T-helper 1 cell (primary cell): ENCODE data around the gene ZBED4.
A peak's percentile ranks its signal among the peaks of the same experiment; 100 is the strongest.

Source experiments
- DNase-seq, 5 donors: peaks; one replicate each; pipeline ENCODE4 v3.0.0-alpha.2; 2012 to 2020

ZBED4 gene

DNA sequence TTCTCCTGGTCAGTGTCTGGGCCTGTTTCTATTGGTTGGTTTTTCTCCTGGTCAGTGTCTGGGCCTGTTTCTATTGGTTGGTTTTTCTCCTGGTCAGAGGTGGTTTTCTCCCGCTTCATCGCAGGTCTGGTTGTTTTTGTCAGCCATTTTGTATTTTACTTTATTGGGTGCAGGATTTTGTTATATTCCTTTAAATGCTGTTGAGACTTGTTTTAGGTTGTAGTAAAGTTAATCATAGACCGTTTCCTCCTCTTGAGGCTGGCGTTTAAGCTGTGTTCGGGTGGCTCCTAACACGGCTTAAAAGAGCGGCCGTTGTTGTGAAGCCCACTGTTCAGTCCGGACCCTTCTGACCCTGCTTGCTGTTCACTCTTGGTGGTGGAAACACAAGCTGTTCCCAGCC lies 26.2 kb downstream of the ZBED4 start:
- DNase-seq, result no peak

DNA sequence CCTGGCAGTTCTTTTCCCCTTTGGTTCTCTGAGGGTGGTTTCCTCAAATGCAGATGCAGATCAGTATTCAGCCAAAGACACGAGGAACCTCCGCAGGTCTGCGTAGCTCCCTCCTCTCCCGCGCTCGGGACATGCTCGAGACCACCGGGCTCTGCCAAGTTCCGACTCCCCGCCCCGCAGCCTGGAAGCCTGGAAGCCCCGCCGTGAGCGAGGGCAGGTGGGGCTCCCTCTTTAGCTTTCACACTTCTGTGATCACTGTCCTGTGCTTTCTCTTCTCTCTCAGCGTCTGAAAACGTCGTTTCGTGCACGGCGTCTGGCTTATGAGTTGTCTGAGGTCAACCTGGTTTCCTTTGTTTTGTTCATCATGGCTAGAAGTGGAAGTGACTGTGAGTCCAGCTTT lies 26.6 kb downstream of the ZBED4 start:
- DNase-seq, result peak in 1 of 5 donors; percentile 34

DNA sequence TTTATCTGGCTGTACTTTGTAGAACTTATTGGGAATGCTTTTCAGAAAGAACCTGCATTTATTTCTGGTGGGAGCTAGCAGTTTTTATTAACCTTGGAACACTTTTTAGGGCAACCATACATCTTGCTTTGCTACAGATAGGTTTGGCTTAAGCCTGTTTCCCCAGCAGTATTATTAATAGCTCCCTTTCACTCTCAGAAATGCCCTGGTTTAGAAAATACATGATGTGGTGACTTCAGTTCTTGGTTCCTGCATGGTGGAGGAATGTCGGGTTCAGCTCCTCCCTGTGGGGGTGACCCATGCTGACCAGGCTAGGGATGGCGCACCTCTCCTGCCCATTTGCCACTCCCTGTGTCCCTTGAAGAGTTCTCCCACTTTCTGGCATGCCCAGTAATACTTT lies 28.2 kb downstream of the ZBED4 start:
- DNase-seq, result no peak

DNA sequence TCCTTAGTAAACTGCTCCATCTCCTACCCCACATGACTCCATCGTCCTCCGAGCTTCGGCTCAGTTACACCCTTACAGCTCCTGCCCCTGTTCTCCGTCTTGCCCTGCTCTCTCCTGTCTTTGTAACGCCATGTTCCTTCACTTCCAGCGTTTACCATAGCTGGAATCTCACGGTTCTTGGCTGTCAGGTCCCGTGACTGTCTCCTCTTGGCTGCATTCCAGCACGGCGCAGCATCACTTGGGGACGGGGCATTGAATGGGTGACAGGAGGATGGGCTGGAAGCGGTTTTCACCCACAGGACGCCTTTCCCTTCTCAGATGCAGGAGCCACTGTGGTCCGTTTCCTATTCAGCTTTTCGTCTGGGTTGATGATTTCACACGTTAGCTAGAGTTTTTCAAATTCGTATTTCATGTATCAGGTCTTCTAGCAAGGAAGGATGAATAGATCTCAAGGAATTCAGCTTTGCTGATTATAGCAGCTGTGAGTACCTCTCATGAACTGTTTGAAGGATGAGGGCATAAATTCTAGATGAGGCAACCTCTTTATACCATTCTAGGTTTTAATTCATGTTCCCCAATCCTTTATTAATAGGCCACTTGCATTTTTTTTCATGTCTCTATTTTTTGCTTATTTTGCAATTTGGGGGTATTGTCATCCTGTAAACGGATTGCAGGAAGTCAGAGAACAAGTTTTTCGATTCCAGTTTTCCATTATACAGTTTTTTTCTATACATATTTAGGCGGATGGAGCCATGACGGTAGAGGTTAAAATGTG lies 29.1 kb downstream of the ZBED4 start:
- DNase-seq, result no peak

DNA sequence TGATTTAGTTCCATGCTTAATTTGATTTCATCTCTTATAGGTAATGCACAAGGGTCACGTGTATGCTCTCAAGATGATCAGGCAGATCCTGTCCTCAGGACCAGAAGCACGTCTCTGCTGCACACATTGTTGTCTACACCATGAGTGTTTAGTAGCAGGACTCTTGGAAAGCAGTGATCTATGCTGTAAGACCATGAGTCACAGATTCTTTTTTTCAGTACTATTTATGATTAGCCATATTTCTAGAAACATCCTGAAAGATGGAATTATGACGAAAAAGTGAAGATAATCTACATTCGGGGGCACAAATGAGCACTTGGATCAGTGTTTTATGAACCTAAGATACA lies 29.6 kb downstream of the ZBED4 start:
- DNase-seq, result no peak

DNA sequence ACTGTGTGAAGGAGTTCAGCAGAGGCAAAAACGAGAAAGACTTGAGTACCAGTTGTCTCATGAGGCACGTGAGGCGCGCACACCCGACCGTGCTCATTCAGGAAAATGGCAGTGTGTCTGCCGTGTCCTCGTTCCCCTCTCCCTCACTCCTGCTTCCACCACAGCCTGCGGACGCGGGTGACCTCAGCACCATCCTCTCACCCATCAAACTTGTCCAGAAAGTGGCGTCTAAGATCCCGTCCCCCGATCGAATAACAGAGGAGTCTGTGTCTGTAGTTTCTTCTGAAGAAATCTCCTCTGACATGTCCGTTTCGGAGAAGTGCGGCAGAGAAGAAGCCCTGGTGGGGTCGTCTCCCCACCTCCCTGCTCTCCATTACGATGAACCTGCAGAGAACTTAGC lies 30.4 kb downstream of the ZBED4 start:
- no peak for DNase-seq

DNA sequence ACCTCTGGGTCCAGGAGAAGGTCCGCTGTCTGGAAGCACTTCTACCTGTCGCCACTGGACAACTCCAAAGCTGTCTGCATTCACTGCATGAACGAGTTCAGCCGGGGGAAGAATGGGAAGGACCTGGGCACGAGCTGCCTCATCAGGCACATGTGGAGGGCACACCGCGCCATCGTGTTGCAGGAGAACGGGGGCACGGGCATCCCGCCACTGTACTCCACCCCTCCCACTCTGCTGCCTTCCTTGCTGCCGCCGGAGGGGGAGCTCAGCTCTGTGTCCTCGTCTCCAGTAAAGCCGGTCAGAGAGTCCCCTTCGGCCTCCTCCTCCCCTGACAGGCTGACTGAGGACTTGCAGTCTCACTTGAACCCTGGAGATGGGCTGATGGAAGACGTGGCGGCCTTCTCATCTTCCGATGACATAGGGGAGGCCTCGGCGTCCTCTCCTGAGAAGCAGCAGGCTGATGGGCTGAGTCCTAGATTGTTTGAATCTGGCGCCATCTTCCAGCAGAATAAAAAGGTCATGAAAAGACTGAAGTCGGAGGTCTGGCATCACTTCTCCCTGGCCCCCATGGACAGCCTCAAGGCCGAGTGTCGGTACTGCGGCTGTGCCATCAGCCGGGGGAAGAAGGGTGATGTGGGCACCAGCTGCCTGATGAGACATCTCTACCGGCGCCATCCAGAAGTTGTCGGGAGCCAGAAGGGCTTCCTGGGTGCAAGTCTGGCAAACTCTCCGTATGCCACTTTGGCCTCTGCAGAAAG lies 31.0 kb downstream of the ZBED4 start:
- no peak for DNase-seq

DNA sequence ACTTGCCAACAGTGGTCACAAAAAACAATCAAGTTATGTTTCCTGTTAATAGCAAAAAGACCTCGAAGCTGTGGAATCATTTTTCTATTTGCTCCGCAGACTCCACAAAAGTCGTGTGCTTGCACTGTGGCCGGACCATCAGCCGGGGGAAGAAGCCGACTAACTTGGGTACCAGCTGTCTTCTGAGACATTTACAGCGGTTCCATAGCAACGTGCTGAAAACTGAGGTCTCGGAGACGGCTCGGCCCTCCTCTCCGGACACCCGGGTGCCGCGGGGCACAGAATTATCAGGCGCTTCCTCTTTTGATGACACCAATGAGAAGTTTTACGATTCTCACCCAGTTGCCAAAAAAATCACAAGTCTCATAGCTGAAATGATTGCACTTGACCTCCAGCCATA lies 31.6 kb downstream of the ZBED4 start:
- no peak for DNase-seq

DNA sequence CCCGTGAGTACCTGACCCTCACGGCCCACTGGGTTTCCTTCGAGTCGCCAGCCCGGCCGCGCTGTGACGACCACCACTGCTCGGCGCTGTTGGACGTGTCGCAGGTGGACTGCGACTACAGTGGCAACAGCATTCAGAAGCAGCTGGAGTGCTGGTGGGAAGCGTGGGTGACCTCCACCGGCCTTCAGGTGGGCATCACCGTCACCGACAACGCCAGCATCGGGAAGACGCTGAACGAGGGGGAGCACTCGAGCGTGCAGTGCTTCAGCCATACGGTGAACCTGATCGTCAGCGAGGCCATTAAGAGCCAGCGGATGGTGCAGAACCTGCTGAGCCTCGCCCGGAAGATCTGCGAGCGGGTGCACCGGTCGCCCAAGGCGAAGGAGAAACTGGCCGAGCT lies 32.2 kb downstream of the ZBED4 start:
- DNase-seq, result no peak

DNA sequence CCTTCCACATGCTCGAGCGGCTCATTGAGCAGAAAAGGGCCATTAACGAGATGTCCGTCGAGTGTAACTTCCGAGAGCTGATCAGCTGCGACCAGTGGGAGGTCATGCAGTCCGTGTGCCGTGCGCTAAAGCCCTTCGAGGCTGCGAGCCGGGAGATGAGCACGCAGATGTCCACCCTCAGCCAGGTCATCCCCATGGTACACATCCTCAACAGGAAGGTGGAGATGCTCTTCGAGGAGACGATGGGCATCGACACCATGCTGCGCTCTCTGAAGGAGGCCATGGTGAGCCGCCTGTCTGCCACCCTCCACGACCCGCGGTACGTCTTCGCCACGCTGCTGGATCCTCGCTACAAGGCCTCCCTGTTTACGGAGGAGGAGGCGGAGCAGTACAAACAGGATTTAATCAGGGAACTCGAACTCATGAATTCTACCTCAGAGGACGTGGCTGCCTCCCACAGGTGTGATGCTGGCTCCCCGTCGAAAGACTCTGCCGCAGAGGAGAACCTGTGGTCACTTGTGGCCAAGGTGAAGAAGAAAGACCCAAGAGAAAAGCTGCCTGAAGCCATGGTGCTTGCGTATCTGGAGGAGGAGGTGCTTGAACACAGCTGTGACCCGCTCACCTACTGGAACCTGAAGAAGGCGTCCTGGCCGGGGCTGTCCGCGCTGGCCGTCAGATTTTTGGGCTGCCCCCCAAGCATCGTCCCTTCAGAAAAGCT lies 32.9 kb downstream of the ZBED4 start:
- DNase-seq, result no peak

DNA sequence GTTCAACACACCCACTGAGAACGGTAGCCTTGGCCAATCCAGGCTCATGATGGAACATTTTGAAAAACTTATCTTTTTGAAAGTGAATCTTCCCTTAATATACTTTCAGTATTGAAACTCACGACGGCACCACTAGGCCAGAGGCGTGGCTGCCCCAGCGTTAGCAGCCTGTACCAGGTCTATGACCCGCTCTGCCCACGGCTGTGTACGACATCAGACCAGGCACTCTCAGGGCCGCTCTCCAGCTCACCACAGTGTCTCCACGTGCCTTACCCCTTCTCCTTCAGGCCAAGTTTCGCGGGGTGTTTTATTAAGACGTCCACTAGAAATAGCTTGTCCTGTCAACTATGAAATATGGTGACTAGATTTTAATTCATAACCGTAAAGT lies 33.4 kb downstream of the ZBED4 start:
- DNase-seq, result no peak

DNA sequence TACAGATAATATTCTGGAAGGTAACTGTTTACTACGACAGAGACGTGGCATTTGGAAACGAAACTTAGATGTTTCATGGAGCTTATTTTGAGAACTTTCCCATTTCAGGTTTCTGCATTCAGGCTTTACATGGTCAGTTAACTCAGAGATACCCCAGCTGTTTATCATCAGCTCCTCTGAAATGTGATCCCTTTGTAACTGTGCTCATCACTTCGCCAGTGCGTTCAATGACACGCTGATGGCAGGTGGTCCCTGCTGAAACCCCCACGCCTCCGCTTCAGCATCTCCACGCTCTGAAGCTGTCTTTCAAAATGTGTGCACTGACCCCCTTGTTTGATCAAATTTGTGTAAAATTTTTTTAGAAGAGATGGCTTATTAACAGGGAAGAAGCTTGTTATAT lies 34.1 kb downstream of the ZBED4 start:
- DNase-seq, result no peak

DNA sequence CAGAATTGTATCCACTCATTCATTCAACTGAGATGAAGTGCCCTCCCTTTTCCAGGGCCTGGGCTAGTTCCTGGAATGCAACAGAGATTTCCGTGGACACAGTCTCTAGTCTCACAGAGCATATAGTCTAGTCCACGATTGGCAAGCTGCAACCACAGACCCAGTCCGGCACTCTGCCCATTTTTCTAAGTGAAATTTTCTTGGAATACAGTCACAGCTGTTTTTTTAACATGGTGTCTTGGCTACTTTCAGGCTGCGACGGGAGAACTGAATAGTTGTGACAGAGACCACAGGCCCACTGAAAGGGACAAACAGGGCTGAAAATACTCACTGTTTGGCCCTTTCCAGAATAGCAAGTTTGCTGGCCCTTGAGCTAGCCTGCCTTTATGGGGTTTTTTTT lies 35.4 kb downstream of the ZBED4 start:
- no peak for DNase-seq

DNA sequence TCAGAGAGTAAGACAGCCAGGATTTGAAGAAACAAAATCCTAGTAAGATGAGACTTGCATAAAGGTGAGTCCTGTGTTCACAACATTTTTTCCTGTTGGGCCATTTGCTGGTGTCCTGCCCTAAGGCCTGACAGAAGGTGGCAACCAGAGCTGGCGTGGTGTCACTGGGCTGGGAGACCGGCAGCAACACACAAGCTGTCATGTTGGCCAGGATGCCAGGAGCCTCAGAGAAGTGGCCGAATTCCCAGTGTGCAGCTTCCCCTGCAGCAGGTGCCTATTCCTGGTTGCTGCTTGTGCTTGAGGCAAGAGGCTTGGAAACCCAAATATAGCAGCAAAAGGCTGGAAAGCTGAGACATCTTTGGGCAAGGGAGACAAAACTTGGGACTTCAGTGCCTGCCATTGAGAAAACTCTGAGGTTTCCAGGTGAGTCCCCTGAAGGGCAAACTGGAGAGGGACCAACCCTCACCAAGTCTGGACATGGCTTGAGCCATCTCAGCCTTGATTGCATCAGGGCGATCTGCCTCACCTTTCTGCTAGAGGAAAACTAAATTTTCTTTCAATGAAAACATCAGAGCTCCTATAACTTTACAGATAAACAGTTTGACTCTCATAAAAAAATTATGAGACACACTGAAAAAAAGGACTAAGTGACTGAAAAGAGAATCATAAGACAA lies 38.7 kb downstream of the ZBED4 start:
- DNase-seq, result no peak

DNA sequence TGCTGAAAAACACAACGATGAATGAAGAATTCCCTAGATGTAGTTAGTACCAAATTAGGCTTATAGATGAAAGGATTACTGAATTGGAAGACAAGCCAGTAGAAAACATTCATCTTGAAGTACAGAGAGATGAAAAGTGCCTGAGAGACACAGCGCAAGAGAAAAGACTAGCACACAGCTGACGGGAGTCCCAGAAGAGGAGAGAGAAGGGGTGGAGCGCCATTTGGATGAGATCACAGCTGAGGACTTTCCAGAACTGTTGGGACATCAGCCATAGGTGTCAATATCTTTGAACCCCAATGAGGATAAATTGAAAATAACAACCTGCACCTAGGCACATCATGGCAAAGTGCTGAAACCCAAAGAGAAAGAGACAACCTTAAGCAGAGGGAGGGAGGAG lies 39.4 kb downstream of the ZBED4 start:
- no peak for DNase-seq

DNA sequence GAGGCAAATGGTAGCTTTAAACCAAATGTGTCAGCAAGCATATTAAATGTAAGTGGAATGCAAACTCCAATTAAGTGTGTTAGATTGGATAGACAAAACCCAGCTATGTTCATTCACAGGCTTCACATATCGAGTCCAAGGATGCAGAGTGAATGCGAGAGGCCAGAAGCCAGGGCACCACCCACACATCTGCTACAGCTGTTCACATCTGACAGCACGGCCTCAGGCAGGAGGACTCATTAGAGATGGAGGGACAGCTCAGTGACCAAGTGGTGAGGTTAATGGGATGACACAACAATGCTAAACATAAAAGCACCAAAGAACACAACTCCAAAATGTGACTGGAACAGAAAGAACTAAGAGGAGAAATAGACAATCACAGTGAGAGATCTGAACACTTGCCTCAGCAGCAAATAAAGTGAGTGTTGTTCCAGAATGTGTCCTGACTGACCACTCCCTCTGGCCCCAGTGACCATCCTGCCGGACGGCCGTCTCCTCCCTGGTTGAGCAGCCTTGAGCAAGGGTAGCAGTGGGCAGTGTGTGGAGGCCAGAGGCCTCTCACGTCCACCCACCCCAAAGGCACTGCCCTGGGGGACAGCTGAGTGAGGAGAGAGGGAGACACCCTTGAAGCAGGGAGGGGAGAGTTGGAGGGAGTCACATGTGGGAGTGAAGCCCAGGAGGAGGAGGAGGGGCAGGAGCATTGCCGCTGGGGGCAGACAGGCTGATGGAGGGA lies 40.8 kb downstream of the ZBED4 start:
- no peak for DNase-seq

DNA sequence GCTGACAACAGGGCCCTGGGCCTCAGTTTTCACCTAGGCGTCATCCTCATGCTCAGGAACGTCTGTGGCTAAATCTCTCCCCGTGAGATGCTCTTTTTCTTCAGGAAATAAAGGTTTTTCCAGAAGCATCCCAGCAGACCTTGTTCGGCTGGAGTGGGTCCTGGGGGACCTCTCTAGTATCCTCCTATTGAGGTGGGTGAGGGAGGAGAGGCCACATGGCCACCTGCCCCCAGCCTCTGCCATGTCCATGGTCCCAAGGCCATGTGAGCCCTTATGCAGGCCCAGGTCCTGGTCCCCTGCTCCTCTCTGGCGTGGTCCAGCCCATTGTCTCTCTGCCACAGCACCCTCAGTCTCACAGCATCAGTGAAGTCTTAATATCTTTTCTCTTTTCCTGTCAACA lies 42.6 kb downstream of the ZBED4 start:
- no peak for DNase-seq

DNA sequence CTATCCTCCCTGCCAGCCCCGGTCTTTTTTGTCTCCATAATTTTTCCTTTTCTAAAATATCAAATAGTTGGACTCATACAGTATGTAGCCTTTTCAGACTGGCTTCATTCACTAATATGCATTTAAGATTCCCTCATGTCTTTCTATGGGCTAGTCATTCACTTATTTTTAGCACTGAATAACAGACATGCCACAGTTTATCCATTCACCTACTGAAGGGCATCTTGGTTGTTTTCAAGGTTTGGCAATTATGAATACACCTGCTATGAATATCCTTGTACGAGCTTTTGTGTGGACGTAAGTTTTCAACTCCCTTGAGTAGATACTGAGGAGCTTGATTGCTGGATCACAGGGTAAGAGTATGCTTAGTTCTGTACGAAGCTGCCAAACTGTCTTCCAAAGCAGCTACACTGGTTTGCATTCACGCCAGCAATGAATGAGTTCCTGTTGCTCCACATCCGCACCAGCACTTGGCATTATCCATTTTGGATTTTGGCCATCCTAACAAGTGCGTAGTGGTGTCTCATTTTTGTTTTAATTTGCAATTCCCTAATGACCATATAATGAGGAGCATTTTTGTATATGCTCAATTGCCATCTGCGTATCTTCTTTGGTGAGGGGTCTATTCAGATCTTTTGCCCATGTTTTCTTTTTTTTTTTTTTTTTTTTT lies 43.5 kb downstream of the ZBED4 start:
- DNase-seq, result no peak

DNA sequence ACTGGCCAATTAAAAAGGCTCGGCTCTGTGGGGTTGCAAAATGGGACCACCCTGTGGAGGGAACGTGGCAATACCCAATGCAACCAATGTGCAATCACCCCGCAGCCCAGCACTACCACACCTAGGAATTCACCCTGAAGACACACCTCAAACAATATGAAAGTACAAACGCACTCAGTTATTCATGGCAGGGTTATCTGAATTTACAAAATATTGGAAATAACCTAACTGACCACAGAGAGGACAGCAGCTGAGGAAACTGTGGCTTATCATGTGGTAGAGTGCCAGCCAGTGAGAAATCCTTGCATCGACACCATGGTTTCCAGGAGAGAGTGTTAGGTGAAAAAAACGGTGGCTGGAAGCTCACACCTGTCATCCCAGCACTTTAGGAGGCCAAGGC lies 45.9 kb downstream of the ZBED4 start:
- no peak for DNase-seq

DNA sequence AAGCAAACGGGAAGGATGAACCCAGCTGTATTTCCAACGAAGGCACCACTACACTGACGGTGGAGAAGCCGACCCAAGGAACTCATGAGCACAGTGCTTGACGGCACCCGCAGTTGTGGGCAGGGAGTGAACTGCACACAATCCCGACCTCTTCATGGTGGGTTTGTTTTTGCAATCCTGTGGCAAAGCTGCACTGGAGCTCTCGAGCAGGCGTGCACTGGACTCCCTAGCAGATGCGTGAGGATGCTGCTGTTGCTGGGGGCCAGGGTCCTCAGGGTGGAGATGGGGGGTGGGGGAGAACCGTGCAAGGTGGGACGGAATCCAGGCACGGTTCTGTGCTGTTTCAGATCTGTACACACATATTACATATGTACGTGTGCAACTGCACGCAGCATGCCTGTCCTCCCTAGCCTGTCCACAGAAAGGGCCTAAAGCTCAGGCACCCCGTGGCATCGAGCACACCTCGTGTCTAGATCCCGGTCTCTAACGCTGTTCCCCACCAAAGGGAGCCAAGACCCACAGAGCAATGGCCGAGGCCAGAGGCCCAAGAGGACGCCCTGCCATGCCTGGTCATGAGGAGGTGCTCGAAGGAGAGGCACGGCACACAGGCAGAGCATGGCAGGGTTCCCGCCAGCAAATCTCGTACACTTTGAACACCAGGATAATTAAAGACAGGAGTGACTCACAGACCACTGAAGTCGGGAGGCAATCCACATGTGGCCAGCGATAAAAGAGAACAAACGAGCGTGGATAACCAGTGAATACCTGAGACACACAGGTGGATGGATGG lies 47.0 kb downstream of the ZBED4 start:
- no peak for DNase-seq

DNA sequence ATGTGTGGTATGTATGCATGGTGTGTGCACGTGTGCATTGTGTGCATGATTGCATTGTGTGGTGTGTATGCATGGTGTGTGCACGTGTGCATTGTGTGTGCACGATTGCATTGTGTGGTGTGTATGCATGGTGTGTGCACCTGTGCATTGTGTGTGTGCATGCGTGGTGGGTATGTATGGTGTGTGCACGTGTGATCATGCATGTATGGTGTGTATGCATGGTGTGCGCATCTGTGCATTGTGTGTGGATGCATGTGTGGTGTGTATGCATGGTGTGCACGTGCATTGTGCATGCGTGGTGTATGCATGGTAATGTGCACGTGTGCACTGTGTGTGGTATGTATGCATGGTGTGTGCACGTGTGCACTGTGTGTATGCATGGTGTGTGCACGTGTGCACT lies 47.8 kb downstream of the ZBED4 start:
- no peak for DNase-seq
